HG02610 (cell line): ENCODE data around the gene OSGIN1.

Source experiments
- ATAC-seq: cut with Tn5 transposase; IDR thresholded peaks from one replicate; pipeline ENCODE4 v1.9.1; 2021; ENCODE audit warnings: mild to moderate bottlenecking, moderate library complexity; ENCODE audit not compliant: unreplicated experiment

OSGIN1 gene

GRCh38 chr16:83995754-83996153 is 42.7 kb downstream of the OSGIN1 start:
- ATAC-seq = no peak

GRCh38 chr16:83996481-83997252 is 43.6 kb downstream of the OSGIN1 start:
- ATAC-seq = no peak

- ATAC-seq = no peak
Measured at GRCh38 chr16:83998091-83998490, 45.1 kb downstream of the OSGIN1 start.

GRCh38 chr16:84000989-84001642 is 48.1 kb downstream of the OSGIN1 start:
- no peak for ATAC-seq

GRCh38 chr16:84001726-84002125 is 48.7 kb downstream of the OSGIN1 start:
- ATAC-seq = no peak

GRCh38 chr16:84003038-84003437 is 50.0 kb downstream of the OSGIN1 start:
- ATAC-seq = no peak

- ATAC-seq = no peak
Measured at GRCh38 chr16:84004442-84004841, 51.4 kb downstream of the OSGIN1 start.

- no peak for ATAC-seq
Measured at GRCh38 chr16:84005391-84005790, 52.4 kb downstream of the OSGIN1 start.

GRCh38 chr16:84007520-84007919 is 54.5 kb downstream of the OSGIN1 start:
- ATAC-seq = no peak

GRCh38 chr16:84007965-84008364 is 54.9 kb downstream of the OSGIN1 start:
- ATAC-seq = no peak

- no peak for ATAC-seq
Measured at GRCh38 chr16:84009282-84009681, 56.2 kb downstream of the OSGIN1 start.

GRCh38 chr16:84013787-84014569 is 60.9 kb downstream of the OSGIN1 start:
- ATAC-seq = no peak

- ATAC-seq = no peak
Measured at GRCh38 chr16:84014570-84015327, 61.7 kb downstream of the OSGIN1 start.

- ATAC-seq = no peak
Measured at GRCh38 chr16:84015399-84015798, 62.4 kb downstream of the OSGIN1 start.
